ENCODE data around the gene CRACDL.

DNA sequence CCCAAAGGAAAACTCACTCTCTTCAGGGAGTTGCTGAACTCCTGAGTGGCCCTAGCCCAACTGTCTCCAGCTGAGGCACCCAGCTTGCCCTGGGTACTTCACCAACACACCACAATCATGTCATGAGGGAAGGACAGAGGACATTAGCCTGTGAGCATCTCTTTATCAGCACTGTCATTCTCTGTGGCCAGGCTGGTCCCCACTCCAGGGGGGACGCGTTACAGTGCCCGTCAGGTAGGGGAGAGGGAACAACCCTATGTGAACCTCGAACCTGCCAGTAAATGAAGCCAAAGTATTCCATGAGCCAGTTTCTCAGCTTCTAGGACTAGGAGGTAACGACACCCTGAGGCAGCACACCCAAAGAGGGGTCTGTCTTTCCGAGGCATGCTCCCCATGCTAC, 110.2 kb downstream of the CRACDL start:
- no peak for TF ChIP-seq POLR2A (IDR thresholded peaks at IDR 0.05)
- TF ChIP-seq, protein P1, sequence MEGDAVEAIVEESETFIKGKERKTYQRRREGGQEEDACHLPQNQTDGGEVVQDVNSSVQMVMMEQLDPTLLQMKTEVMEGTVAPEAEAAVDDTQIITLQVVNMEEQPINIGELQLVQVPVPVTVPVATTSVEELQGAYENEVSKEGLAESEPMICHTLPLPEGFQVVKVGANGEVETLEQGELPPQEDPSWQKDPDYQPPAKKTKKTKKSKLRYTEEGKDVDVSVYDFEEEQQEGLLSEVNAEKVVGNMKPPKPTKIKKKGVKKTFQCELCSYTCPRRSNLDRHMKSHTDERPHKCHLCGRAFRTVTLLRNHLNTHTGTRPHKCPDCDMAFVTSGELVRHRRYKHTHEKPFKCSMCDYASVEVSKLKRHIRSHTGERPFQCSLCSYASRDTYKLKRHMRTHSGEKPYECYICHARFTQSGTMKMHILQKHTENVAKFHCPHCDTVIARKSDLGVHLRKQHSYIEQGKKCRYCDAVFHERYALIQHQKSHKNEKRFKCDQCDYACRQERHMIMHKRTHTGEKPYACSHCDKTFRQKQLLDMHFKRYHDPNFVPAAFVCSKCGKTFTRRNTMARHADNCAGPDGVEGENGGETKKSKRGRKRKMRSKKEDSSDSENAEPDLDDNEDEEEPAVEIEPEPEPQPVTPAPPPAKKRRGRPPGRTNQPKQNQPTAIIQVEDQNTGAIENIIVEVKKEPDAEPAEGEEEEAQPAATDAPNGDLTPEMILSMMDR (IDR thresholded peaks at IDR 0.05) = no peak

All from prostate gland (tissue), 2 donors.